ENCODE measurements around the gene LRRC4.

- no peak for TF ChIP-seq CTCF (conservative IDR thresholded peaks at IDR 0.05 in 1 of 2, IDR thresholded peaks at IDR 0.05 in 1 of 2; ENCODE audit: low read depth in 1 of 2, low read length in 2 of 2)
- TF ChIP-seq EZH2 (IDR thresholded peaks at IDR 0.05; ENCODE audit: low read length, missing control alignments), result no peak
Measured at GRCh38 chr7:128056901-128057300, 25.7 kb upstream of the LRRC4 start.

All from fibroblast of lung (primary cell).